ENCODE results near the gene CIRBP. TPM values are rescaled to one million over a fixed set of nuclear protein-coding genes. Genes with fewer than 3 reads are reported as not detected.
A peak's percentile ranks its signal among the peaks of the same experiment; 100 is the strongest.

The CIRBP gene
- total RNA-seq, 1 donor from 2014 or later, result 370 TPM

- Histone ChIP-seq H3K4me3 (ENCODE audit: low read depth, low read length) (peak overlapping the region; percentile 46), H3K27me3 (ENCODE audit: control insufficient read depth, insufficient read depth, low read length) (no peaks in the 10 kb centered on the region), H3K36me3 (ENCODE audit: control insufficient read depth, insufficient read depth, low read length) (peaks cover 28% of the 10 kb centered on the region)
- no peak for TF ChIP-seq CTCF (IDR thresholded peaks at IDR 0.05; ENCODE audit: insufficient read depth, low read length, severe bottlenecking)
- FAIRE-seq (no peak), DNase-seq (ENCODE audit: low read depth) (peak; percentile 62)
Measured at GRCh38 chr19:1269478-1270212, 513 bp downstream of the CIRBP start.

- DNase-seq (ENCODE audit: low read depth), result no peak
- peaks cover 32% of the 10 kb centered on the region for H3K36me3 ChIP-seq (ENCODE audit: control insufficient read depth, insufficient read depth, low read length)
- H3K4me3 ChIP-seq (ENCODE audit: low read depth, low read length), result peak overlapping the region; percentile 46
- FAIRE-seq, result no peak
- no peaks in the 10 kb centered on the region for H3K27me3 ChIP-seq (ENCODE audit: control insufficient read depth, insufficient read depth, low read length)
- TF ChIP-seq CTCF (IDR thresholded peaks at IDR 0.05; ENCODE audit: insufficient read depth, low read length, severe bottlenecking), result no peak
Measured at GRCh38 chr19:1270213-1270853, 1.2 kb downstream of the CIRBP start.

DNA sequence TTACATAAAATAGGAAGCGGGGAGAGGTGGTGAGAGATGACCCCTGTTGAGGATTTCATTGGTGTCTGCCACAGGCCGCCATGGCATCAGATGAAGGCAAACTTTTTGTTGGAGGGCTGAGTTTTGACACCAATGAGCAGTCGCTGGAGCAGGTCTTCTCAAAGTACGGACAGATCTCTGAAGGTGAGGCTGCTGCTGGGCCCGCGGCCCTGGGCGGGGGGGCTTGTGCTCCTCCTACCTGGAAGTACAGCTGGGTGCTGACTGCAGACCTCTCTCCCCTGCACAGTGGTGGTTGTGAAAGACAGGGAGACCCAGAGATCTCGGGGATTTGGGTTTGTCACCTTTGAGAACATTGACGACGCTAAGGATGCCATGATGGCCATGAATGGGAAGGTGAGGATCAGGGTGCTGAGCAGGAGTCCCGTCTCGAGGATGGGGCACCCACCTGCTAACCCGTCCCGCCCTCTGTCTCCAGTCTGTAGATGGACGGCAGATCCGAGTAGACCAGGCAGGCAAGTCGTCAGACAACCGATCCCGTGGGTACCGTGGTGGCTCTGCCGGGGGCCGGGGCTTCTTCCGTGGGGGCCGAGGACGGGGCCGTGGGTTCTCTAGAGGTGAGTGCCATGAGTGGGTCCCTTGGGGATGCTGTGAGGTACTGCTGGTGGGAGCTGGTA is 1.9 kb downstream of the CIRBP start:
- FAIRE-seq (no peak), DNase-seq (ENCODE audit: low read depth) (no peak)
- Histone ChIP-seq H3K27me3 (ENCODE audit: control insufficient read depth, insufficient read depth, low read length) (no peaks in the 10 kb centered on the region), H3K36me3 (ENCODE audit: control insufficient read depth, insufficient read depth, low read length) (peaks cover 32% of the 10 kb centered on the region), H3K4me3 (ENCODE audit: low read depth, low read length) (no peak overlapping the region)
- no peak for TF ChIP-seq CTCF (IDR thresholded peaks at IDR 0.05; ENCODE audit: insufficient read depth, low read length, severe bottlenecking)

DNA sequence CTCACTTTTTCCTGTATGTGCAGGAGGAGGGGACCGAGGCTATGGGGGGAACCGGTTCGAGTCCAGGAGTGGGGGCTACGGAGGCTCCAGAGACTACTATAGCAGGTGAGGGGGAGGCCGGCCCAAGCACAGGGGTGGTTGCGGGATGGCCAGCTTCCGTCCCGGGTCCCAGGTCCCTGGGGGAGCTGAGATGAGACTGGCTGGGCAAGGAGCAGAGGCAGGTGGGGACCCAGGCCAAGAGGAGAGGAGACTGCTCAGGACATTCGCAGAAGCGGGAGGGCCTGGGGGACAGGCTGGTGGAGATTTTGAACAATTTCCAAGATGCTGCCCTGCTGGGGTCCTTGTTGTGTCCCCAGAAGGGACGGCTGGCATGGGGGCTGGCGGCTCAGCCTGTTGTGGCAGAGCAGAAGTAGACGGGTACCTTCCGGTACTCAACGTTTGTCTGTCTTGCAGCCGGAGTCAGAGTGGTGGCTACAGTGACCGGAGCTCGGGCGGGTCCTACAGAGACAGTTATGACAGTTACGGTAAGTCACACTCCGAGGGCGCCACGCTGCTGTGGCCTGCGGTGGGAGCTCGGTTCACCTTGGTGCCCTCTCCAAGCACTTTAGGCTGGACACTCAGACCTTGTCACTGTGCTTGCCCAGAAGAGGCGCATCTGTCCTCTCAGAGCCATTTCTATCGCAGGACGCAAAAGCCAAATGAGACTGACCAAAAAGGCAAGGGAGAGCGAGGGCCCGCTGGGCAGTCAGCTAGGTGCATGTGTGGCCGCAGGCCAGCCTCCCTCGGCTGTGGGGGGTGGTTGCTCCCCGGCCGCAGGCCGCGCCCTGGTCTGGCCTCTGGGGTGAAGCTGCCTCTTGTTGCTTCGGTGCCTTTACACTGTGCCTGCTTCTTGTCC is 2.6 kb downstream of the CIRBP start:
- Histone ChIP-seq H3K27me3 (ENCODE audit: control insufficient read depth, insufficient read depth, low read length) (no peaks in the 10 kb centered on the region), H3K4me3 (ENCODE audit: low read depth, low read length) (no peak overlapping the region), H3K36me3 (ENCODE audit: control insufficient read depth, insufficient read depth, low read length) (peaks cover 32% of the 10 kb centered on the region)
- TF ChIP-seq CTCF (IDR thresholded peaks at IDR 0.05; ENCODE audit: insufficient read depth, low read length, severe bottlenecking), result no peak
- no peak for FAIRE-seq
- no peak for DNase-seq (ENCODE audit: low read depth)

DNA sequence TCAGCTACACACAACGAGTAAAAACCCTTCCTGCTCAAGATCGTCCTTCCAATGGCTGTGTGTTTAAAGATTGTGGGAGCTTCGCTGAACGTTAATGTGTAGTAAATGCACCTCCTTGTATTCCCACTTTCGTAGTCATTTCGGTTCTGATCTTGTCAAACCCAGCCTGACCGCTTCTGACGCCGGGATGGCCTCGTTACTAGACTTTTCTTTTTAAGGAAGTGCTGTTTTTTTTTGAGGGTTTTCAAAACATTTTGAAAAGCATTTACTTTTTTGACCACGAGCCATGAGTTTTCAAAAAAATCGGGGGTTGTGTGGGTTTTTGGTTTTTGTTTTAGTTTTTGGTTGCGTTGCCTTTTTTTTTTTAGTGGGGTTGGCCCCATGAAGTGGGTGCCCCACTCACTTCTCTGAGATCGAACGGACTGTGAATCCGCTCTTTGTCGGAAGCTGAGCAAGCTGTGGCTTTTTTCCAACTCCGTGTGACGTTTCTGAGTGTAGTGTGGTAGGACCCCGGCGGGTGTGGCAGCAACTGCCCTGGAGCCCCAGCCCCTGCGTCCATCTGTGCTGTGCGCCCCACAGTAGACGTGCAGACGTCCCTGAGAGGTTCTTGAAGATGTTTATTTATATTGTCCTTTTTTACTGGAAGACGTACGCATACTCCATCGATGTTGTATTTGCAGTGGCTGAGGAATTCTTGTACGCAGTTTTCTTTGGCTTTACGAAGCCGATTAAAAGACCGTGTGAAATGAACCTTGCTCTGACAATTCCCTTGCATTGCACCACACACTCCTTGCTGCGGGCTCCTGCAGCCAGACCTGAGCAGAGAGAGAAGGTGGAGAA is 3.5 kb downstream of the CIRBP start:
- no peak for TF ChIP-seq CTCF (IDR thresholded peaks at IDR 0.05; ENCODE audit: insufficient read depth, low read length, severe bottlenecking)
- peaks cover 35% of the 10 kb centered on the region for H3K36me3 ChIP-seq (ENCODE audit: control insufficient read depth, insufficient read depth, low read length)
- H3K4me3 ChIP-seq (ENCODE audit: low read depth, low read length), result no peak overlapping the region
- FAIRE-seq, result no peak
- no peaks in the 10 kb centered on the region for H3K27me3 ChIP-seq (ENCODE audit: control insufficient read depth, insufficient read depth, low read length)
- no peak for DNase-seq (ENCODE audit: low read depth)

All from bronchial epithelial cell (primary cell).